Ascending aorta (tissue), 2 donors: ENCODE measurements around the gene FAM219B. TPM values are rescaled to one million over a fixed set of nuclear protein-coding genes. Genes with fewer than 3 reads are reported as not detected.

Experiments
- DNase-seq, 2 donors: peaks; one replicate each; pipeline ENCODE4 v3.0.0-alpha.2; 2019; ENCODE audit warnings: low spot score in 2 of 2
- H3K27ac ChIP-seq, 2 donors: fragments of 200-600 bp; sonication (generic); one replicate each; pipeline ENCODE4 v1.5.1; 2016 to 2017; ENCODE audit warnings: mild to moderate bottlenecking in 1 of 2
- H3K27me3 ChIP-seq: fragments of 200-600 bp; sonication (generic); one replicate; pipeline ENCODE4 v1.5.1; 2017
- H3K36me3 ChIP-seq, 2 donors: fragments of 200-600 bp; sonication (generic); one replicate each; pipeline ENCODE4 v1.5.1; 2016
- H3K4me1 ChIP-seq, 2 donors: fragments of 200-600 bp; sonication (generic); one replicate each; pipeline ENCODE4 v1.5.1; 2016 to 2017; ENCODE audit warnings: mild to moderate bottlenecking in 1 of 2
- H3K4me3 ChIP-seq, 2 donors: fragments of 200-600 bp; sonication (generic); one replicate each; pipeline ENCODE4 v1.5.1; 2016 to 2017; ENCODE audit warnings: mild to moderate bottlenecking in 1 of 2
- H3K9me3 ChIP-seq, 2 donors: fragments of 200-600 bp; sonication (generic); one replicate each; pipeline ENCODE4 v1.5.1; 2016
- CTCF ChIP-seq, 3 experiments: fragments of 200-600 bp in 2 of 3; fragments of 450-650 bp in 1 of 3; sonication (generic) in 2 of 3; IDR thresholded peaks; one replicate each; pipeline ENCODE4 v1.5.1; 2016 to 2019; ENCODE audit warnings: antibody characterized with exemption in 3 of 3, mild to moderate bottlenecking in 1 of 3, moderate library complexity in 1 of 3
- intact Hi-C: fragments of 100-400 bp; cut with DNase I; formaldehyde crosslinking; loops from one replicate; pipeline ENCODE4 v1.15.1; 2023
- total RNA-seq: library from RNA; depleted of rRNA; stranded (reverse); fragments of >200 nt; gene quantifications from one replicate; pipeline ENCODE4 v1.1.0, GENCODE V29; 2016

Gene FAM219B
- total RNA-seq, 1 donor from 2014 or later: 17.5 TPM

- Histone ChIP-seq H3K9me3 (no peaks in the 10 kb centered on the region), H3K4me3 (peak overlapping the region; percentile 48 to 80), H3K27me3 (no peaks in the 10 kb centered on the region), H3K36me3 (no peaks in the 10 kb centered on the region), H3K4me1 (peaks cover 9 to 40% of the 10 kb centered on the region in 2 donors), H3K27ac (peak overlapping the region; percentile 83 to 94)
- TF ChIP-seq CTCF (IDR thresholded peaks at IDR 0.05): no peak
- intact Hi-C loops: loop anchor here (1.0 to 2.0 kb wide), 3 partner anchors 17 to 34 kb away; partner anchors contain the start of genes FAM219B and ULK3
- no peak for DNase-seq
Measured at GRCh38 chr15:74872702-74873035, 34.0 kb downstream of the FAM219B start.

DNA sequence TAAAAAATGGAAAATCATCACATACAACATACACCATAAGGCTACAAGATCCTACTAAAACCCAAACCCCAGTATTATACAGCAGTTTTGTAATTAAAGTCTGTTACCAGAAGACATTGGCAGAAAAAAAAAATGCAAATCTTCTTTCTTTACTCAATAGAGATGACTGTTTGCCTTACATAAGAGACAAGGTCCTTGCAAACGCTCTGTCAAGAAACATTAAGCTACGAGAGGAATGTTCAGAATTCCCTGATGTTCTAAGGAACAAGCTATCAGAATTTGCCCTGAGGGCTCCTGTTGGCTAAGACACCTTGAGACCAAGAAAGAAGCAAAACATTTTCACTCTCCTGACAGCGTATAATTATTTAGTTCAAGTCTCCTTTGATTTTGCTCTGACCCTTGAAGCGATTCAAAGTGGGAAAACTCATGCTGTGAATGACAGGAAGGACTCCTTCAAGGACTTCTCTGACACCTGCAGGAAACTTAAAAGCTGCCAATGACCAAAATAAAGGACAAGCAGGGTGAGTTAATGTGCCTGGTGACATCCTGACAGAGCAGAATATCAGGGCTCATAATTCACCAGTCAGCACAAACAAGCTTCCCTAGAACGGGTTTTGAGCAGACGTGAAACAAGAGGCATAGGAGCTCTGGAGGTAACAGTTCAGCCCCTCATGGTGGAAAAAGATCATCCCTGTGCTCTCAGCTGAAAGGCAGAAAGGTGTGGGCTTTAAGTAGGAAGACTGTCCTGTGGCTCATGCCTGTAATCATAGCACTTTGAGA, 36.0 kb downstream of the FAM219B start:
- Histone ChIP-seq H3K9me3 (no peaks in the 10 kb centered on the region), H3K27ac (peak overlapping the region; percentile 43), H3K4me1 (peaks cover 9 to 40% of the 10 kb centered on the region in 2 donors), H3K27me3 (no peaks in the 10 kb centered on the region), H3K36me3 (no peaks in the 10 kb centered on the region), H3K4me3 (peak overlapping the region in 1 of 2 donors; percentile 80)
- TF ChIP-seq CTCF (IDR thresholded peaks at IDR 0.05): no peak
- DNase-seq: no peak
- intact Hi-C loops: no loop called here

DNA sequence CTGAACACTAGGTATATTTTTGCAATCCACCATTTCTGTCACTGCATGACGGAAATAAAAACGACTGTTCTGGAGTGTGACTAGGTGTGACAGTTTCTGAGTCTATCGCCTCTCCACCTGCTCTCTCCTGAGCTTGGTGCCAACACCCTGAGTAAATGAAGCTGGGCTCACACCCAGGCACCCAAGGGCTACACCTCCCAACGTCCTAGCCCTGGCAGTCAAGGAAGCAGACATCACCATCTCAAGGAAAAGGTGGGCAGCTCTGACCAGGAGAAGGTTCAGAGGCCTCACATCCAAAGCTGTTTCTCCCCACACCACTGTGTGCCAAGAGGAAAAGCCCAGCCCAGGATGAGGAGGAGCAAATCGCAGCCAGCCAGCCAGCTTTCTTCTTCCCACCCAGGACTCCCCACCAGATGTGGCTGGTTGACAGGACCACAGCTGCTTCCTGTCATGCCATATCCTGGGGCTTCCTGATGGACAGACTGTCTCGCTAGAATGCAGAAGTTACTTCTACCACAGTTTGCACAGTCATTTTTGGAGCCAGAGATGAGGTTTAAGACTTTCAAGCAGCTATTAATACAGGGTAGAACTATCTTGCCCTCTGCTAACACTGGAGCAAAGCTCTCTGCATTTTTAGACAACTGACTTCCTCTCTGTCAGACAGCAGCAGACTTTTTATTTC, 36.8 kb downstream of the FAM219B start:
- peak overlapping the region in 1 of 2 donors; percentile 80 for H3K4me3 ChIP-seq
- intact Hi-C loops: no loop called here
- peak; percentile 40 to 77 for DNase-seq
- no peaks in the 10 kb centered on the region for H3K9me3 ChIP-seq
- peaks cover 9 to 40% of the 10 kb centered on the region in 2 donors for H3K4me1 ChIP-seq
- no peaks in the 10 kb centered on the region for H3K36me3 ChIP-seq
- no peak for TF ChIP-seq CTCF (IDR thresholded peaks at IDR 0.05)
- H3K27ac ChIP-seq: peak overlapping the region; percentile 43 to 52
- no peaks in the 10 kb centered on the region for H3K27me3 ChIP-seq

DNA sequence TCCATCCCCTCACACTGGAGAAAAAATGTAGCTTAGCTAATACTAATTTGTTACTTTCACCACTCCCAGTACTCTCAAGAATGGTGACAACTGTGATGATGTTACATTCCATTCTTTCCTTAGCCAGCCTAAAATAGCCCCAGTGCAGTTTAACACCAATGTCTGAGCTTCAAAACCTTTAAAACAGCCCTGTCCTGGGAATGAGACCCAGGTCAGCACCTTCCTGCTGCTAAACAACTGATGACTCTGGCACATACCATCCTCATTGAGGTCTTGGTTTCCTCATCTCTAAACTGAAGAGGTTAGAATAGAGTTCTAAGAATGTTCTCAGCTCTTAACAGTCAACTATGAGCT, 37.3 kb downstream of the FAM219B start:
- intact Hi-C loops: no loop called here
- Histone ChIP-seq H3K9me3 (no peaks in the 10 kb centered on the region), H3K27me3 (no peaks in the 10 kb centered on the region), H3K4me1 (peaks cover 9 to 40% of the 10 kb centered on the region in 2 donors), H3K27ac (peak overlapping the region; percentile 43 to 52), H3K36me3 (peaks cover under 1 to 2% of the 10 kb centered on the region in 2 donors), H3K4me3 (peak overlapping the region in 1 of 2 donors; percentile 27)
- DNase-seq: no peak
- TF ChIP-seq CTCF (IDR thresholded peaks at IDR 0.05): no peak

- Histone ChIP-seq H3K9me3 (no peaks in the 10 kb centered on the region), H3K36me3 (peaks cover 3 to 5% of the 10 kb centered on the region in 2 donors), H3K27ac (peak overlapping the region; percentile 31 to 46), H3K4me1 (peaks cover 9 to 37% of the 10 kb centered on the region in 2 donors), H3K27me3 (no peaks in the 10 kb centered on the region), H3K4me3 (no peak overlapping the region)
- DNase-seq: peak in 1 of 2 donors; percentile 69
- no peak for TF ChIP-seq CTCF (IDR thresholded peaks at IDR 0.05)
- intact Hi-C loops: no loop called here
Measured at GRCh38 chr15:74868059-74868458, 38.6 kb downstream of the FAM219B start.
